ENCODE data around the gene BCAS3.

The BCAS3 gene

GRCh38 chr17:61018938-61019337 lies 341.3 kb downstream of the BCAS3 start:
- no peak for ATAC-seq
- no peak for TF ChIP-seq ZFP3 (CRISPR knock-in tag; IDR thresholded peaks at IDR 0.05)
- TF ChIP-seq ZFP30 (CRISPR knock-in tag; IDR thresholded peaks at IDR 0.05): no peak
- TF ChIP-seq ZNF565 (CRISPR knock-in tag; conservative IDR thresholded peaks at IDR 0.05; ENCODE audit: low read depth): no peak
- TF ChIP-seq POU6F1 (CRISPR knock-in tag; IDR thresholded peaks at IDR 0.05; ENCODE audit: borderline replicate concordance, low read depth): no peak
- no peak for TF ChIP-seq ISL1 (CRISPR knock-in tag; IDR thresholded peaks at IDR 0.05)
- no peak for TF ChIP-seq TSHZ2 (CRISPR knock-in tag; IDR thresholded peaks at IDR 0.05)

- no peak for ATAC-seq
- no peak for TF ChIP-seq OSR1 (CRISPR knock-in tag; IDR thresholded peaks at IDR 0.05)
- no peak for TF ChIP-seq PPARA (CRISPR knock-in tag; IDR thresholded peaks at IDR 0.05; ENCODE audit: borderline replicate concordance)
- no peak for TF ChIP-seq SNAI2 (CRISPR knock-in tag; IDR thresholded peaks at IDR 0.05)
- no peak for TF ChIP-seq ZC3H10 (CRISPR knock-in tag; IDR thresholded peaks at IDR 0.05)
- TF ChIP-seq ZNF70 (CRISPR knock-in tag; IDR thresholded peaks at IDR 0.05): no peak
- TF ChIP-seq TOX (CRISPR knock-in tag; IDR thresholded peaks at IDR 0.05; ENCODE audit: borderline replicate concordance): no peak
- no peak for TF ChIP-seq CSDC2 (CRISPR knock-in tag; IDR thresholded peaks at IDR 0.05)
- TF ChIP-seq ZNF8 (CRISPR knock-in tag; IDR thresholded peaks at IDR 0.05): no peak
- no peak for TF ChIP-seq ZFP3 (CRISPR knock-in tag; IDR thresholded peaks at IDR 0.05)
- no peak for TF ChIP-seq GLIS3 (CRISPR knock-in tag; IDR thresholded peaks at IDR 0.05)
- no peak for TF ChIP-seq ZNF565 (CRISPR knock-in tag; conservative IDR thresholded peaks at IDR 0.05; ENCODE audit: low read depth)
- no peak for TF ChIP-seq POU6F1 (CRISPR knock-in tag; IDR thresholded peaks at IDR 0.05; ENCODE audit: borderline replicate concordance, low read depth)
- TF ChIP-seq, protein P1, sequence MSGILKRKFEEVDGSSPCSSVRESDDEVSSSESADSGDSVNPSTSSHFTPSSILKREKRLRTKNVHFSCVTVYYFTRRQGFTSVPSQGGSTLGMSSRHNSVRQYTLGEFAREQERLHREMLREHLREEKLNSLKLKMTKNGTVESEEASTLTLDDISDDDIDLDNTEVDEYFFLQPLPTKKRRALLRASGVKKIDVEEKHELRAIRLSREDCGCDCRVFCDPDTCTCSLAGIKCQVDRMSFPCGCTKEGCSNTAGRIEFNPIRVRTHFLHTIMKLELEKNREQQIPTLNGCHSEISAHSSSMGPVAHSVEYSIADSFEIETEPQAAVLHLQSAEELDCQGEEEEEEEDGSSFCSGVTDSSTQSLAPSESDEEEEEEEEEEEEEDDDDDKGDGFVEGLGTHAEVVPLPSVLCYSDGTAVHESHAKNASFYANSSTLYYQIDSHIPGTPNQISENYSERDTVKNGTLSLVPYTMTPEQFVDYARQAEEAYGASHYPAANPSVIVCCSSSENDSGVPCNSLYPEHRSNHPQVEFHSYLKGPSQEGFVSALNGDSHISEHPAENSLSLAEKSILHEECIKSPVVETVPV (CRISPR knock-in tag; IDR thresholded peaks at IDR 0.05): no peak
- no peak for TF ChIP-seq ESRRG (CRISPR knock-in tag; IDR thresholded peaks at IDR 0.05)
- no peak for TF ChIP-seq ARNTL (CRISPR knock-in tag; IDR thresholded peaks at IDR 0.05; ENCODE audit: borderline replicate concordance, low read depth)
- TF ChIP-seq BACH2 (CRISPR knock-in tag; IDR thresholded peaks at IDR 0.05; ENCODE audit: borderline replicate concordance): no peak
Measured at GRCh38 chr17:61023996-61024395, 346.3 kb downstream of the BCAS3 start.

DNA sequence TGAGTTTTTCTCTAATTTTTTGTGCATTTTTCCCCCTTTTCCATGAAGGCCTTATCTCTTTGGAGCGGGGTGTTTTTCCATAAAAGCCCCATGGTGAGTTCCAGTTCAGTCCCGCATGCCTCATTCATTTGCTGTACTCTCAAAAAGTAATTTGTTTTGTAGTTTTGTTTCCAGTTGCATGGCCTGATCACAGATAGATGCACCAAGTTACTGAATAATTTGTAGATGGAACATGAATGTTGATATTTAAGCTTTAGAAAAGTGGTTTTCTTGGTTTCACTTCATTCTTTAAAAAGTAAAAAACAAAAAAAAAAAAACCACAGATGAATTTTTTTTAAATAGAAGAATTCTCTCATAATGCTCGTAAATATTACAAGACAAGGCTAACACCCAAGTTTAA lies 349.2 kb downstream of the BCAS3 start:
- TF ChIP-seq ARNTL (CRISPR knock-in tag; IDR thresholded peaks at IDR 0.05; ENCODE audit: borderline replicate concordance, low read depth) (no peak), CSDC2 (CRISPR knock-in tag; IDR thresholded peaks at IDR 0.05) (no peak)
- ATAC-seq: no peak

GRCh38 chr17:61029181-61029580 lies 351.5 kb downstream of the BCAS3 start:
- ATAC-seq: no peak
- TF ChIP-seq TSHZ2 (CRISPR knock-in tag; IDR thresholded peaks at IDR 0.05) (no peak), BACH2 (CRISPR knock-in tag; IDR thresholded peaks at IDR 0.05; ENCODE audit: borderline replicate concordance) (no peak), ZFP30 (CRISPR knock-in tag; IDR thresholded peaks at IDR 0.05) (no peak), ARNTL (CRISPR knock-in tag; IDR thresholded peaks at IDR 0.05; ENCODE audit: borderline replicate concordance, low read depth) (no peak), ZNF8 (CRISPR knock-in tag; IDR thresholded peaks at IDR 0.05) (no peak), CREB5 (CRISPR knock-in tag; IDR thresholded peaks at IDR 0.05; ENCODE audit: low read depth) (no peak), ZNF70 (CRISPR knock-in tag; IDR thresholded peaks at IDR 0.05) (no peak), SNAI2 (CRISPR knock-in tag; IDR thresholded peaks at IDR 0.05) (no peak), CSDC2 (CRISPR knock-in tag; IDR thresholded peaks at IDR 0.05) (no peak), TOX (CRISPR knock-in tag; IDR thresholded peaks at IDR 0.05; ENCODE audit: borderline replicate concordance) (no peak)
- TF ChIP-seq, protein P1 (CRISPR knock-in tag; IDR thresholded peaks at IDR 0.05): no peak
